Activated CD4-positive, CD25-positive, alpha-beta regulatory T cell (primary cell): ENCODE data around the gene AIRE.
"Not testable (repeated sequence)": the region's sequence is repeated elsewhere in the genome, so short reads cannot be mapped to it uniquely, and the experiment has no call there.

ENCODE experiments used
- DNase-seq, 4 experiments: peaks; one replicate each; lab custom pipeline; 2025; lab: John Stamatoyannopoulos, UW

The AIRE gene

DNA sequence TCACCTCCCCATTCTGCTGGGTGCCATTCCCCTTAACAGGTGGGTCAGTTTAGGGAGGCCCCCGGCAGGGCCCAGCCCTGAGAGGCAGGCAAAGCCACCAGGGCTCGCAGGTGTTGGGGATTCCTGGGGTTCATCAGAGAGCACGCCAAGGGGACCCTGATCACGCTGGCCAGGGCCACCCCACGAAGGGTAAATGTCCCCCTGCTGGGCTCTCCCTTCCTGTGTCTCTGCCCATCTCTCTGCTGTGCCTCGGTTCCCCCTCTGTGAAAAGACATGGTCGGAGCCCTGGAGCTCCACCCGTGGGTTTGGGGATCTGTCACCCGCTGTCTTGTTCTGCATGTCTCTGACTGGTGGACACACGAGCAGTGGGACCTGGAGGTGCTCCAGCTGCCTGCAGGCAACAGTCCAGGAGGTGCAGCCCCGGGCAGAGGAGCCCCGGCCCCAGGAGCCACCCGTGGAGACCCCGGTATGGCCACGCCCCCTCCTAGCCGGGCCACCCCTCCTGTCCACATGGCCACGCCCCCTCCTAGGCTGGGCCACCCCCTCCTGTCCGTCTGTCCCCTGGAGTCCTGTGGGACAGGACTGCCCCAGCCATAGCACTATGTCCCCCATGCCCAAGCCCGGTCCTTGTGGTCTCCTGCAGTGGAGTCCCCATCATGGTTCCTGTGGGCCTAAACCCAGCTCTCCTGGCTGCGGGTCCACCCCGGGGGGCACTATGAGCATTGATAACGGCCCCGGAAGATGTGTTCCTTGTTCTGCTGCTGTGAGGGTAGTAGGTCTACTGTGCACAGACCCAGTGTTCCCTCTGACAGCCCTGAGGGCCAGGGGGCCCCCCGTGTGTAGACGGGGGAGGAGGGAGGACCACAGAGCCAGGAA, 6.5 kb downstream of the AIRE start:
- no peak for DNase-seq

DNA sequence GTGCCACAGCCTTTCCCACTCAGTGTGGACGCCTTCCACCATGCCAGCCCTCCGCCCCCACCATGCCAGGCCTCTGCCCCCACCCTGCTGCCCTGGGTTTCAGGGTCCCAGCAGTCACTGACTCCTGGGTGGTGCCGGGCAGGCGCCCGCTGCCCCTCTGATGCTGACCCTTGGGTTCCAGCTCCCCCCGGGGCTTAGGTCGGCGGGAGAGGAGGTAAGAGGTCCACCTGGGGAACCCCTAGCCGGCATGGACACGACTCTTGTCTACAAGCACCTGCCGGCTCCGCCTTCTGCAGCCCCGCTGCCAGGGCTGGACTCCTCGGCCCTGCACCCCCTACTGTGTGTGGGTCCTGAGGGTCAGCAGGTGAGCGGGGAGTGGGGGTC, 7.1 kb downstream of the AIRE start:
- no peak for DNase-seq

DNA sequence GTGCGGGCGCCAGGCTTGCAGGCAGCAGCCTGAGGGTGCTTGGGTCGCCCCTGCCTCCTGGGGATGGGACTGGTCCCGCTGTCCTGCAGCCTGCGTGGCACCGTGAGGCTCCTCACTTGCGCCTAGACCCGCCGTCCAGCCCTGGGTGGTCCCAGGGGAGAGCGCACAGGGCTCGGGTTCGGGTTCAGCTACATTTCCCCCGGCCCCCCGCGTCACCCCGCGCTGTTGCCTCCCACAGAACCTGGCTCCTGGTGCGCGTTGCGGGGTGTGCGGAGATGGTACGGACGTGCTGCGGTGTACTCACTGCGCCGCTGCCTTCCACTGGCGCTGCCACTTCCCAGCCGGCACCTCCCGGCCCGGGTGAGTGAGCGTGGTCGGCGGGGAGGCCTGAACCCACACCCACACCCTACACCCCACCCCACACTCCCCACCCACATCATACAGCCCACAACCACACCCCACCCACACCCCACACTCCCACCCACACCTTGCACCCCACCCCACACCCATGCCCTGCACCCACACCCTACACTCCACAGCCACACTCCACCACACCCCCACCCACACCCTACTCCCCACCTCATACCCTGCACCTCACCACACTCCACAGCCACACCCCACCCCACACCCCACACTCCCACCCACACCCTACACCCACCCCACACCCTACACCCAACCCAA, 8.0 kb downstream of the AIRE start:
- no peak for DNase-seq

DNA sequence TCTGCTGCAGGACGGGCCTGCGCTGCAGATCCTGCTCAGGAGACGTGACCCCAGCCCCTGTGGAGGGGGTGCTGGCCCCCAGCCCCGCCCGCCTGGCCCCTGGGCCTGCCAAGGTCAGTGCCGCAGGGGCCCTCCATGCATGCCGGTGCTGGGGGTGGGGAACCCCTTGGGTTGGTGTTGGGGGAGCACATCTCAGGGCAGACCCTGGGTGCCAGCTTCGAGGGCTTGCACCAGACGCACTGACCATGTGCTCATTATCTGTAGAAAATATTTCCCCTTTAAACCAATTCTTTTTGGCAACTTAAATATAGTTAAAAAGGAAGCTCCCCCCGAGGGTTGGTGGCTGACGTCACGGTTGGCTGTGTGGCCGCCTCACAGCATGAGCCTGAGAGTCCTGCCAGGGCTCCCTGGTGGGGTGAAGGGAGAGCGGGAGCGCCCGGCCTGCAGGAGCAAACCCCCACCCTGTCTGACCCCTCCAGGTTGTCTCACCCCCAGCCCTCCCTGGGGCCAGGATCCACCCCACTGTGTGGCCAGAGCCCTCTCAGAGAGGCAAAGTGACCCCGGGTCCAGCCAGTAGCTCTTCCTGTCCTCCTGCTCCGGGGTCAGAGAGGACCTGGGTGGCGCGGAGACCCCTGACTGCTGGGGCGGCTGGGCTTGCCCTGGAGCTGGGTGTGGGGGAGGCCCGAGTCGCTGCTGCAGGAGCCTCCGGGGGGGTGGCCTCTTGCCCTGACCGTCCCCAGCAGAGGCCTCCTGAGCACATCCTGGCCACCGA, 8.9 kb downstream of the AIRE start:
- no peak for DNase-seq

DNA sequence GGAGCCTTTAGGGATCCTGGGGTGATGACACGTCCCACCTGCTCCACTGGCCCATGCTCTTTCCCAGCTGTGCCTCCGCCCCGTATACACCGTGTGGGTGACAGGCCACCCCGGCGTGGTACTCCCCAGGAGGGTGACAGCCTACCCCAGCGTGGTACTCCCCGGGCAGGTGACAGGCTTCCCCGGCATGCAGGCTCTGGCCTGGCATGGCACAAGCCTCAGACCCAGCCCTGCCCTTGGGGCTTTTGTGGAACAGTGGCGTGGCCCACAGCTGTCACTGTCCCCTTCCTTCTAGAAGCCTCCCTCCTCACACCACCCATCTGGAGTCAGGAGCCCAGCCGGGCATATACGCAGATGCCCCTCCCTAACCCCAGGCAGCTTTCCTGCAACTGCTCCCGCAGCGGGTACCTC, 9.5 kb downstream of the AIRE start:
- DNase-seq, result no peak

DNA sequence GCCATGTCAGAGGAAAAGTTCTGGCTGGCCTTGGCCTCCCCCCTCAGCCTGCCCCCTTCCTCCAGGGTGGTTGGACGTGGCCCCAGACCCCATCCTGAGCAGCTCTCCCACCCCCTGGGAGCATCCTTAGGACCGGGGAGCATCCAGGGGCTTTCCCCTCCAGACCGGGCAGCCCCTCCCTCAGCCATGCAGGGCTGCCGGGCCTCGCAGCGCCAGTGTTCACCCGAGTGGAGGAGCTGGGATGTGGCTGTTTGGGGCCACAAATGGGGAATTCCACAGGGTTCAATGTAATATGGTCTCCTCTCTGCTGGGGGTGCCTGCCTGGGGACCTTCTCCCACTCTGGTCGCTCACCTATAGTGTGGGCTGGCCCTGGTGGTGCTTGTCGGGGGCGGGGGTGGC, 10.0 kb downstream of the AIRE start:
- no peak for DNase-seq

DNA sequence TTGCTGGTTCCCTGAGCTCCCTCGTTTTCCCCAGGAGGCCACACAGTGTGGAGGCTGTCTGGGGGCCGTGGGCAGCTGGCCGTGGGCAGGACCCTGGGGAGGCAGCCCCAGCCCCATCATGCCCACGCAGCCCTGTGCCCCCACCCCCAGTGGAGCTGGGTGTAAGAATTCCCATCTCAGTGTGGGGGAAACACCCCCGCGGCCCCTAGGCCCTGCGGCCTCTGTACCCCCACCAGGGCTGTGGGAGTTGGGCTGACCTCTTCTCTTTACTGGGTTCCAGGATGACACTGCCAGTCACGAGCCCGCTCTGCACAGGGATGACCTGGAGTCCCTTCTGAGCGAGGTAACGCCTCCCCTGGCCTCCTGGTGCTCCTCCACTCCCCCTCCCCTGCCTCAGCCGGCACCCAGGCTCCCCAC, 10.4 kb downstream of the AIRE start:
- no peak for DNase-seq

DNA sequence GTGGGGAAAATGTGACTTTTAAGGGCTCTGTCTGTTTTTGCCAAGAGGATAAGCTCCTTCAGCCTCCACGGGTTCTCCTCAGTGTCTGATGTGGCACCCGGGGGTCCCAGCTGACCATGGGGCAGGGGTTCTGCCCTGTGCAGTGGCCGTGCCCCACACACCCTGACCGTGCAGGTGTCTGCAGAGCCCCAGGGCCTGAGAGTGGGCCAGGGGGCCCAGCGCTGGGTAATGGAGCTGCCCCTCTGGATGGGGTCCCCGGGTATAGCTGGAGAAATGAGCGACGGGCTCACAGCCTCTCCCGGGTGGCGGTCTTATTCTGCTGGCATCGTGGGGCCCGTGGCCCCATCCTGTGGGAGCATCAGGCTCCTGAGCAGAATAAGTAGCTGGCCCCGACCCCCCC, 11.2 kb downstream of the AIRE start:
- DNase-seq, result no peak

DNA sequence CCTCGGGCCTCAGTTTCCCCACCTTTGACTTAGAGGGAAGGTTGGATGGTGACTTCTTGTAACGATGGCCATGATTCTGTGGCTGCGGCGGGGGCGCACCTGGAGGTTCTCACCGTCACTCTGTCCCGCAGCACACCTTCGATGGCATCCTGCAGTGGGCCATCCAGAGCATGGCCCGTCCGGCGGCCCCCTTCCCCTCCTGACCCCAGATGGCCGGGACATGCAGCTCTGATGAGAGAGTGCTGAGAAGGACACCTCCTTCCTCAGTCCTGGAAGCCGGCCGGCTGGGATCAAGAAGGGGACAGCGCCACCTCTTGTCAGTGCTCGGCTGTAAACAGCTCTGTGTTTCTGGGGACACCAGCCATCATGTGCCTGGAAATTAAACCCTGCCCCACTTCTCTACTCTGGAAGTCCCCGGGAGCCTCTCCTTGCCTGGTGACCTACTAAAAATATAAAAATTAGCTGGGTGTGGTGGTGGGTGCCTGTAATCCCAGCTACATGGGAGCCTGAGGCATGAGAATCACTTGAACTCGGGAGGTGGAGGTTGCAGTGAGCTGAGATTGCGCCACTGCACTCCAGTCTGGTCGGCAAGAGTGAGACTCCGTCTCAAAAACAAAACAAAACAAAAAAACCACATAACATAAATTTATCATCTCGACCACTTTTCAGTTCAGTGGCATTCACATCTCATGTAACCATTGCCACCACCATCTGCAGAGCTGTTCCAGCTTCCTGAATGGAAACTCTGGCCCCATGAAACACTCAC, 12.0 kb downstream of the AIRE start:
- peak; percentile 18 to 46 (median 26) for DNase-seq

DNA sequence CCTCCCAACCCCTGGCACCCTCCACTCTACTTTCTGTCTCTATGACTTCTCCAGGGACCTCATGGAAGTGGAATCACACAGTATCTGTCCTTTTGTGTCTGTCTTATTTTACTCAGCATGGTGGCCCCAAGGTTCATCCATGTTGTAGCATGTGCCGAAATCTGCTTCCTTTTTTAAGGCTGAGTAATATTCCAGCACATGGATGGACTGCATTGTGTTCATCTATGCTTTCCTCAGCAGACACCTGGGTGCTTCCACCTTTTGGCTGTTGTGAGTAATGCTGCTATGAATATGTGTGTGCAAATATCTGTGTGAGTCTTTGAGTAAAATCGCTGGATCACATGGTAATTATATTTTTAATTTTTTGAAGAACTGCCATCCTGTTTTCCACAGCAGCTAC, 12.6 kb downstream of the AIRE start:
- no peak for DNase-seq

DNA sequence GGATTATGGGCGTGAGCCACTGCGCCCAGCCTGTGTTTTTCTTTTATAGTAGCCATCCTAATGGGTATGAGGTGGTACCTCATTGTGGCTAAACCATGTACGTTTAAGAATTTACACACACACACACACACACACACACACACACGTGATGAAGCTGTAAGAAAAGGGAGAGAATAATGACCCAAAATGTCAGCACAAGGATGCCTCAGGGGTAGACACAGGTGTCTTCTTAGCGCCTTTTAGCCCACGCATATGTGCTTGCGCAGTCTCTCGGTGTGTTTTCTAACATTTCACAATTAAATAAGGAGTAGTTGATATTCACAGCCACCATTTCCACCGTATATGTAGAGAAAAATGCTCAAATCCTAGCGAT, 13.4 kb downstream of the AIRE start:
- no peak for DNase-seq

DNA sequence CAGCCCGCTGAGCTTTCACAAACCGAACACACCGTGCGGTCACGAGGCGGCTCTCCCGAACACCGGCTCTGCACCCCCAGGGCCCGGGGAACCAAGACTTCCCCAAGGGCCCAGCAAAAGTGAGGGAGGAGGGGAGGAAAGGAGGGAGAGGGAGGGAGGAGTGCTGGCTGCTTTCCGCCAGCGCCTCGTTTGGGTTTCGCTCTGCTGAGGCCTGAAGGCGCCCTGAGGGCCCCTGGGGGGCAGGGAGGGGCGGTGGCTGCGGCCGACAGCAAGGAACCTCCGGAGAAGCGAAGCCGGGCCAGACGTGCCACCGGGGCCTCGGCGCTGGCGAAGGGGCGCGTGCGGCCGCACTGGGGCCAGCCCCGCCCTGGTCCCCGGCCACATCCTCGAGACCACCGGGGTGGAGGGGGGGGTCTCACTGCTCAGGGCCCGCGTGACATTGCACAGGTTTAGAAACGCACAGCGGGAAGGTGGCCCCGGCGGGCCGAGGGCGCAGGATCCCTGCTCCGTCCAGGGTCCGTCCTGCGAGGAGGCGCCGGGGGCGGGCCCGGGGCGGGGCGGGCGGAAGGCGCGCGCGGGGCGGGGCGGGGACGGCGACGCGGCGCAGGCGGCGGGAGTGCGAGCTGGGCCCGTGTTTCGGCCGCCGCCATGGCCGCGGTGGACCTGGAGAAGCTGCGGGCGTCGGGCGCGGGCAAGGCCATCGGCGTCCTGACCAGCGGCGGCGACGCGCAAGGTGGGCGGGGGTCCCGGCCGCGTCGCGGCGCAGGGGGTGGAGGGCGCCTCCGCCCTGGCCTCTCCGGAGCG, 14.0 kb downstream of the AIRE start, which contains the start of gene PFKL:
Gene PFKL, plus strand, starts transcription at position 596 of the 804 bp plus-strand sequence. Its CDS starts 53 bp downstream, at position 649.
- DNase-seq, result peak; percentile 21 to 47 (median 32)

DNA sequence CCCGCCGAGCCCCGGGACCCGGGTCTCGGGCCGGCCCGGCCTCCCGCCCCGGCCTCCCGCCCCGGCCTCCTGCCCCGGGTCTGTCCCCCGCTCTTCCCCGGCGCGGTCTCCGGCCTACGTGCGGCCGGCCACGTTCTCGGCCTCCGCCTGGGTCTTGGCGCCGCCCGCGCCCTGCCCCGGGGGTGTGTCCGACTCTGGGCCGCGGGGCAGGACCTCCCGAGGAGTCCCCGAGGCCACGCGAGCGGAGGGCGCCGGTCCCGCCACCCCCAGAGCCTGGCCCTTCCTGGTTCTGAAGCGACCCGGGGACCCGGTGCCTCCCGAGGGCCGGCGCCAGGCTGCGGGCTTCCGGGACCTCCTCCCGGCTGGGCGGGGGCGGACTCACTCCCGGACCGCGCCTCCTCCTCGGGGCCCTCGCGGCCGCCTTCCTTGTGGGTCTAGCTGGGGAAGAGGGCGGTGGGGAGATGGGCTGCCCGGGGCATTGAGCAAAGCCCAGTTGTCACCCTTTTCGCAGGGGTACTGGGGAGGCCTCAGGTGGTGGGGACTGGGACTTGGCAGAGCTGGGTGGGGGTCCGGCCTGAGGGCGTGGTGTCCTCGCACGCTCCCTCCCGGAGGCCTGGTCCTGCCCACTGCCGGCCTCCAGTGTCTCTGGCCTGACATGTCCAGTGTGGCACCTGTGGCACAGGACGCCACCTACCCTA, 14.7 kb downstream of the AIRE start:
- DNase-seq, result peak; percentile 23 to 40 (median 38)

DNA sequence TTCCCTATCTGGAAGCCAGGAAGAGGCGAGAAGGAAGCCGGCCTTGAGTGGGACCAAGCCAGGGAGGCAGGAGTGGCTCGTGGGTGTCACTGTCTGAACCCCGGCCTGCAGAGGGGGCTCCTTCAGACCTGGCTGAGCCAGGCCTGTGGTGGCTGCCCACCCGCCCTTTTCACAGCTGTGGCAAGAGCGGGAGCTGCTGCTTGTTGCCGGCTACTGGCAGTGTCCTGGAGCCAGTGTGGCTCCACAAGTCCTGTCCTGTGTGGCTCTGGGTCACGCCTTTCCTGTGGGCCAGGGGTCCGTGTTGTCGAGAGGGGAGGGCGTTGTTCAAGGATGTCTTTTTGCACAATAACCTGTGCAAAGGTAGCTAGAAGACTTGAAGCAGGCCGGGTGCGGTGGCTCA, 15.5 kb downstream of the AIRE start:
- no peak for DNase-seq

DNA sequence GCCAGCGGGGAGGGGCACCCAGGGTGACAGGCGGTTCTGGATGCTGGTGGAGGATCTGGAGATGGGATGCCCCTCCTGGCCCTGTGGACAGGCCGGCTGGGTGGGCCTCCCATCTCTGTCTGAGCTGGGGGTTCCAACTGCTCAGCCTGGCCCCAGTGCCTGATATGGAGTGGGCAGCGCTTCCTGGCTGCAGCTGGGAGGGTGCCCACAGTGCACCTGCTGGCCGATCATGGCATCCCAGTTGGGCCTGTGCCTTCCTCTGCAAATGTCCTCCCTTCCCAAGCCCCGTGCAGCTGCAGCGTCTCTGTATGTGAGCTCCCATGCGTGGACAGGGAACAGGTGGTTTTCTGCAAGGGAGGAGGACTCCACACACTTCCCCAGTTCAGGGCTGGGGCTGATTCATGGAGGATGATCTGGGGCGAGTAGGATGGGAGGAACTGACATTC, 16.3 kb downstream of the AIRE start:
- DNase-seq, result no peak

DNA sequence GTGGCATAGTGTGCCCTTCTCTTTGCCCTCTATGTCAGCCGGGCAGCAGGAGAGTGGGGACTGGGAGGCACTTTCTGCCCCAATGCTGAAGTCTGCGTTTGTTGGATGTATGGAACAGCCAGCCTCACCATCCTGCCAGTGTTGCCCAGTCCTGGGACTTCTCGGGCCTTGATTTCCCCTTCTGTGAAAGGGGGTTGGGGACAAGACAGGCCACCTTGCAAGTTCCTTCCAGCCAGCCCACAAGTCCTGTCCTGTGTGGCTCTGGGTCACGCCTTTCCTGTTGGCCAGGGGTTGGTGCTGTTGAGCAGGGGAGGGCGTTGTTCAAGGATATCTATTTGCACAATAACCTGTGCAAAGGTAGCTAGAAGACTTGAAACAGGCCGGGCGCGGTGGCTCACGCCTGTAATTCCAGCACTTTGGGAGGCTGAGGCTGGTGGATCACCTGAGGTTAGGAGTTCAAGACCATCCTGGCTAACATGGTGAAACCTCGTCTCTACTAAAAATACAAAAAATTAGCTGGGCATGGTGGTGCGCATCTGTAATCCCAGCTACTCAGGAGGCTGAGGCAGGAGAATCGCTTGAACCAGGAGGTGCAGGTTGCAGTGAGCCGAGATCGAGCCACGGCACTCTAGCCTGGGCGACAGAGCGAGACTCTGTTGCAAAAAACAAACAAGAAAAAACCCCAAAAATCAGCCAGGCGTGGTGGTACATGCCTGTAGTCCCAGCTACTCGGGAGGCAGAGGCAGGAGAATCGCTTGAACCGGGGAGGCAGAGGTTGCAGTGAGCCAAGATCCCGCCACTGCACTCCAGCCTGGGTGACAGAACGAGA, 17.1 kb downstream of the AIRE start:
- DNase-seq, result not testable (repeated sequence)

DNA sequence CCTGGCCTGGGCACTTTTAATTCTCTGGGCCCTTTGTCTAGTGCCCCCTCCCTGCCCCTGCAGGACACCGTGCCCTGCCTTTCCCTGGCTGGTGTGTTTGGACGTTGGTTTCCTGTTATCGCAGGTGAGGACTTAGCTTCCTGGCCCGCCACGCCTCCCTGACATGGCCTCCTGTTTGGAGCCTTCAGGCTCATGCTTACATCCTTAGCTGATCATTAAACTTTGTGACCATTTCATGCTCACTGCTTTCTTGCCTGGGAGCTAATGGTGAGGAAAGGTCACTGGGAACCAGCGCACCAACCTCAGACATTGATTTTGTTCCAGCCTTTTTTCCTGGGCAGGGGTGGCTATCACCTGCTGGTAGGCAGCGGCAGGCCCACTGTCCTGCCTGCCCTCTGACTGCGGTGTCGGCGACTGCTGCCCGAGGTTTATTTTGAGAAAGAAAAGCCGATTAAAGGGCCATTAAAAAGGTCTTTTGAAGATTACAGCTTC, 17.9 kb downstream of the AIRE start:
- no peak for DNase-seq

DNA sequence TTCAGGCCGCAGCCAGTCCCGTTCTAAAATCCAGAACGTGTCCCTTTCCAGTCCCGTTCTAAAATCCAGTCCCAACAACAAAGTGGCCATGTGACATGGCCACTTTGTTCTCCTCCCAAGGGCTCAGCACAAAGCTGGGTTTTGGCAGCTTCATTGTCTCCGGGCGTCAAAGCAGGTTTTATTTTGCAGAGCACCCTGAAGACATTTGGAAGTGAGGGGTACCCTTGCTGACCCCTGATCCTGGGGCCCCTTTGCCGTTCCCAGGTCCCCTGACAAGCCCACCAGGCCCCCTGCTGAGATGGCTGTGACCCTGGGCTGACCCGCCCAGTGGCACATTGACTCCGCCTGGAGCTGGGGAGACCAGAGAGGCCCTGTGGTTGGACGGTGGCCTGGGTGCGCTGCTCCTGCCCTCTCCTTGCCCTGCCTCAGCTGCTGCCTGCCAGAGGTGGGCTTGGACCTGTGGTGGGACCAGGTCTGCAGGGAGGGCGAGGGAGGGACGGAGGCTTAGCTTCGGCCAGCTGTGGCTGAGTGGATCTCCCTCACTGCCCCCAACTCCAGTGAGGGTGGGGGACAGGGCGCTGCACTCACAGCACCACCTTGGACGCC, 18.4 kb downstream of the AIRE start:
- no peak for DNase-seq

DNA sequence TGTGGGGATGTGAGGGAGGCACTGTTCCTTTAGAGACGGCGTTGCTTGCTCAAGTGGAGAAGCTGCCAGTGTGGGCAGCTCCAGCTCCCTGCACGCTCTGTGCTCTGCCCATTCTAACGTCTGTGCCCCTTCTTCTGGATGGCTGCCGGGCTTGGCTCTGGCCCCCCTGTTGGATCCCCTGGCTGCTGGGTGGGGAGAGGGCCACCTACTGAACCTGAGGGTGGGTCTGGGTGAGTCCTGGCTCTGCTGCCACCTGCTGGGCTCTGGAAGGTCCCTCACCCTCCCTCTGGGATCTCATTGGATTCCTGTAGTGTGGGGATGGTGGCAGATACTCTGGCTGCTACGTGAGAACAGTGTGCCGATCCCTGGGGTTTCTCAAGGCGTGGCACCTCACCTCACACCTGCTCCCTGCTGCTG, 19.2 kb downstream of the AIRE start:
- peak in 1 of 4 experiments; percentile 27 for DNase-seq
